ENCODE data around the gene ANXA1. TPM values are rescaled to one million over a fixed set of nuclear protein-coding genes. Genes with fewer than 3 reads are reported as not detected.

The ANXA1 gene
- total and polyA plus RNA-seq, 2 donors (not counting 3 experiments of a cell fraction or from before 2014, with no cell fraction given): 403 to 525 TPM

GRCh38 chr9:73137286-73137899 is 14.3 kb upstream of the ANXA1 start:
- Histone ChIP-seq H3K36me3 (ENCODE audit: control insufficient read depth in 2 of 2, extremely low read depth in 1 of 2, insufficient read depth in 2 of 2, low read length in 2 of 2) (no peaks in the 10 kb centered on the region), H3K27me3 (ENCODE audit: control insufficient read depth in 2 of 2, insufficient read depth in 2 of 2, low read length in 2 of 2) (no peaks in the 10 kb centered on the region), H2AFZ (ENCODE audit: low read depth, low read length) (no peak overlapping the region), H3K9me3 (replicated peaks; ENCODE audit: control insufficient read depth, insufficient read depth, low read length) (no peaks in the 10 kb centered on the region), H3K9ac (replicated peaks; ENCODE audit: extremely low read depth, insufficient read depth, low read length) (no peak overlapping the region), H4K20me1 (replicated peaks; ENCODE audit: control insufficient read depth, extremely low read depth, insufficient read depth, low read length) (no peaks in the 10 kb centered on the region), H3K9me1 (replicated peaks; ENCODE audit: control insufficient read depth, extremely low read depth, insufficient read depth, low read length) (no peaks in the 10 kb centered on the region), H3K79me2 (ENCODE audit: control insufficient read depth, insufficient read depth, low read length) (no peaks in the 10 kb centered on the region), H3K4me1 (ENCODE audit: control insufficient read depth, extremely low read depth, insufficient read depth, low read length) (peaks cover 20% of the 10 kb centered on the region), H3K4me2 (ENCODE audit: insufficient read depth, low read length) (no peak overlapping the region), H3K4me3 (replicated peaks in 1 of 3; ENCODE audit: insufficient read depth in 1 of 3, low read depth in 1 of 3, low read length in 3 of 3) (no peak overlapping the region), H3K27ac (ENCODE audit: insufficient read depth, low read depth, low read length) (no peak overlapping the region)
- no TSS peak for BruUV-seq (replicated peaks)
- no peak for DNase-seq (ENCODE audit: low read depth, low spot score)
- intact Hi-C loops (cut with micrococcal nuclease): no loop called here
- ChIA-PET CTCF (interaction anchor here (1.0 kb wide), 2 partner anchors 15 to 18 kb away, joined by 4 to 5 read pairs; partner anchors contain the start of gene ANXA1), POLR2A (no interaction called here)
- dilution Hi-C loops (cut with MboI; ENCODE audit: extremely low pct_ligation_motif_present, low sequenced_read_pairs): no loop called here
- TF ChIP-seq CTCF (IDR thresholded peaks at IDR 0.05; ENCODE audit: extremely low read depth in 1 of 2, insufficient read depth in 1 of 2, low read depth in 1 of 2, low read length in 2 of 2) (no peak), GATA2 (IDR thresholded peaks at IDR 0.05; ENCODE audit: insufficient read depth, insufficient read length, low read depth, low read length) (no peak), MAX (IDR thresholded peaks at IDR 0.05; ENCODE audit: insufficient read depth, insufficient read length) (no peak), FOS (IDR thresholded peaks at IDR 0.05; ENCODE audit: borderline replicate concordance, insufficient read depth, low read length) (no peak), JUN (IDR thresholded peaks at IDR 0.05; ENCODE audit: borderline replicate concordance, insufficient read depth, insufficient read length, low read depth) (no peak), EZH2 (IDR thresholded peaks at IDR 0.05; ENCODE audit: borderline replicate concordance, low read depth, low read length, severe bottlenecking) (no peak), MYC (IDR thresholded peaks at IDR 0.05; ENCODE audit: low read depth, low read length) (no peak), POLR2A (IDR thresholded peaks at IDR 0.05; ENCODE audit: low read depth, low read length) (no peak)
- no peak for FAIRE-seq
